K562 (cell line): ENCODE measurements around the gene PSMD4. TPM values are rescaled to one million over a fixed set of nuclear protein-coding genes. Genes with fewer than 3 reads are reported as not detected.

Source experiments
- ATAC-seq: fragments of 200-7000 bp; cut with Tn5 transposase; 3 replicates; pipeline ENCODE4 v1.9.1; 2020; ENCODE audit warnings: moderate library complexity
- BruUV-seq: library from RNA; stranded (reverse); fragments of 400-500 nt; replicated peaks from 2 replicates; lab custom pipeline; 2021; lab: Mats Ljungman, UMichigan
- CTCF ChIA-PET: fragments of 300-600 bp; formaldehyde crosslinking; extraction: SDS; loops from one replicate; lab custom pipeline; 2021; ENCODE audit warnings: low intra/inter-chr PET ratio; lab: Yijun Ruan, JAX
- POLR2A ChIA-PET: fragments of 300-600, 350-650 bp; sonication (Branson Sonifier 250); formaldehyde crosslinking; extraction: SDS; loops from one replicate; lab custom pipeline; 2021; ENCODE audit warnings: antibody characterized with exemption, inconsistent platforms; lab: Yijun Ruan, JAX
- DNase-seq, 4 experiments: peaks; one replicate each; pipeline versions ENCODE4 v3.0.0 to v3.0.0-alpha.2; 2011 to 2018; ENCODE audit warnings: low spot score in 3 of 4, mixed read lengths in 3 of 4; ENCODE audit errors: extremely low read depth in 1 of 4
- FAIRE-seq: peaks from 2 replicates; lab custom pipeline; 2011; peaks lifted over from hg19 to GRCh38; lab: Jason Lieb, UNC
- H2AFZ ChIP-seq: 2 replicates; pipeline ENCODE4 v1.6.0; 2011; ENCODE audit warnings: low read depth, low read length, control low read depth, inconsistent platforms
- H3K27ac ChIP-seq: fragments of 200-600 bp; 3 replicates; pipeline ENCODE4 v1.8.0; 2011; ENCODE audit warnings: low read depth, mild to moderate bottlenecking, control low read depth, inconsistent platforms, low read length, moderate library complexity, mixed read lengths; ENCODE audit errors: extremely low read depth
- H3K27me3 ChIP-seq, 2 experiments: fragments of 300-600 bp in 1 of 2; 2 replicates in 1 of 2; 3 replicates in 1 of 2; pipeline versions ENCODE4 v1.6.0 to v1.8.0; 2011; ENCODE audit warnings: inconsistent platforms in 2 of 2, low read length in 2 of 2, mild to moderate bottlenecking in 1 of 2, mixed read lengths in 1 of 2, moderate library complexity in 1 of 2; ENCODE audit not compliant: control insufficient read depth in 2 of 2, insufficient read depth in 2 of 2
- H3K36me3 ChIP-seq: fragments of 300-600 bp; 3 replicates; pipeline ENCODE4 v1.8.0; 2011; ENCODE audit warnings: mild to moderate bottlenecking, low read length, inconsistent platforms; ENCODE audit not compliant: control insufficient read depth, insufficient read depth
- H3K4me1 ChIP-seq, 2 experiments: fragments of 200-600 bp in 1 of 2; replicated peaks in 1 of 2; 2 replicates in 1 of 2; 3 replicates in 1 of 2; pipeline versions ENCODE4 v1.5.1 to v1.8.0; 2011; ENCODE audit warnings: inconsistent platforms in 2 of 2, low read length in 2 of 2, mild to moderate bottlenecking in 1 of 2, mixed read lengths in 1 of 2, moderate library complexity in 1 of 2; ENCODE audit not compliant: control insufficient read depth in 2 of 2, insufficient read depth in 2 of 2
- H3K4me2 ChIP-seq: 2 replicates; pipeline ENCODE4 v1.6.1; 2011; ENCODE audit warnings: low read length, control low read depth, inconsistent platforms, mixed read lengths; ENCODE audit not compliant: insufficient read depth
- H3K4me3 ChIP-seq: fragments of 200-600 bp; sonication (generic), shearing (Covaris generic); 2 replicates; pipeline ENCODE4 v1.5.1; 2016; ENCODE audit warnings: control low read depth, inconsistent platforms
- H3K79me2 ChIP-seq: fragments of 200-600 bp; 3 replicates; pipeline ENCODE4 v1.8.0; 2011; ENCODE audit warnings: low read length, inconsistent platforms; ENCODE audit not compliant: control insufficient read depth, insufficient read depth
- H3K9ac ChIP-seq, 2 experiments: 2 replicates each; pipeline versions ENCODE4 v1.6.0 to v1.6.1; 2011; ENCODE audit warnings: low read depth in 2 of 2, low read length in 2 of 2, control low read depth in 1 of 2, inconsistent platforms in 1 of 2, mild to moderate bottlenecking in 1 of 2, mixed read lengths in 1 of 2; ENCODE audit not compliant: insufficient read depth in 1 of 2
- H3K9me1 ChIP-seq: one replicate; pipeline ENCODE4 v1.6.0; 2011; ENCODE audit warnings: inconsistent platforms, mild to moderate bottlenecking, low read length, moderate library complexity; ENCODE audit not compliant: control insufficient read depth, insufficient read depth
- H3K9me3 ChIP-seq: replicated peaks from 2 replicates; pipeline ENCODE4 v1.5.1; 2011; ENCODE audit warnings: low read depth, low read length, inconsistent platforms; ENCODE audit not compliant: control insufficient read depth, insufficient read depth
- H4K20me1 ChIP-seq: replicated peaks from 2 replicates; pipeline ENCODE4 v1.6.1; 2011; ENCODE audit warnings: low read length, inconsistent platforms, mixed read lengths; ENCODE audit not compliant: control insufficient read depth, insufficient read depth
- GTF2E2 ChIP-seq: fragments of 200-800 bp; sonication (Bioruptor generic); IDR thresholded peaks from 2 replicates; pipeline ENCODE4 v1.6.1; 2016; ENCODE audit warnings: missing genetic modification characterization, missing compliant biosample characterization
- HDAC2 ChIP-seq: fragments of 450-650 bp; IDR thresholded peaks from 2 replicates; pipeline ENCODE4 v1.6.1; 2016; ENCODE audit warnings: mild to moderate bottlenecking
- NEUROD1 ChIP-seq: fragments of 150-350 bp; IDR thresholded peaks from 2 replicates; pipeline ENCODE4 v1.6.1; 2014; ENCODE audit warnings: borderline replicate concordance, low read length, low read depth; ENCODE audit not compliant: partially characterized antibody
- RBM34 ChIP-seq: fragments of 200-400 bp; formaldehyde crosslinking; IDR thresholded peaks from 2 replicates; pipeline ENCODE4 v1.6.1; 2018; ENCODE audit warnings: low read length, borderline replicate concordance; ENCODE audit not compliant: insufficient read depth
- SMAD1 ChIP-seq: fragments of 150-350 bp; IDR thresholded peaks from 2 replicates; pipeline ENCODE4 v1.6.1; 2014; ENCODE audit warnings: low read length, low read depth; ENCODE audit not compliant: partially characterized antibody
- WGBS: fragments of 100-300 bp; shearing (Covaris generic); methylation state at CpG from one replicate; pipeline ENCODE4 v1.1.6; 2016; ENCODE audit warnings: low coverage, mixed read lengths; ENCODE audit not compliant: insufficient coverage; ENCODE audit errors: missing lambda C conversion rate; 5-methylcytosine and 5-hydroxymethylcytosine counted together
- in situ Hi-C: fragments of 300-500 bp; cut with MboI; formaldehyde crosslinking; loops from 4 replicates; pipeline ENCODE4 v1.15.0; 2018; ENCODE audit warnings: inconsistent platforms, mixed read lengths
- intact Hi-C: fragments of 100-400 bp; cut with micrococcal nuclease; formaldehyde crosslinking; loops from 2 replicates; pipeline ENCODE4 v1.14.2; 2022
- polyA plus RNA-seq, 8 experiments: library from polyadenylated mRNA; depleted of rRNA in 4 of 8; stranded (reverse) in 5 of 8; unstranded in 3 of 8; fragments of >200 nt; fragmentation: Nextera tagmentation in 2 of 8; fragmentation: Illumina TruSeq in 1 of 8; extraction: Ambion mirVana in 2 of 8; extraction: Trizol in 1 of 8; gene quantifications; 2 replicates each; pipeline versions ENCODE4 v1.2.1 to v1.2.3, GENCODE V29; 2011 to 2014; ENCODE audit warnings: inconsistent platforms in 1 of 8, missing spikeins in 1 of 8
- total RNA-seq, 7 experiments: library from RNA; depleted of rRNA in 6 of 7; stranded (reverse); fragments of >200 nt in 6 of 7; fragmentation: Illumina TruSeq in 2 of 7; extraction: Trizol in 2 of 7; gene quantifications; 2 replicates each; pipeline versions ENCODE4 v1.2.1 to v1.2.3, GENCODE V29; 2011 to 2021; ENCODE audit warnings: low replicate concordance in 1 of 7
- TF ChIP-seq, protein P1 (sequence below): sonication (generic); formaldehyde crosslinking; IDR thresholded peaks from 2 replicates; pipeline ENCODE4 v1.8.1; 2023; ENCODE audit warnings: mild to moderate bottlenecking, missing genetic modification reagents

PSMD4 gene
- total and polyA plus RNA-seq, 9 of the 15 experiments (the other 6 are each of a cell fraction or from before 2014, with no cell fraction given), result 194 to 353 (median 295) TPM

DNA sequence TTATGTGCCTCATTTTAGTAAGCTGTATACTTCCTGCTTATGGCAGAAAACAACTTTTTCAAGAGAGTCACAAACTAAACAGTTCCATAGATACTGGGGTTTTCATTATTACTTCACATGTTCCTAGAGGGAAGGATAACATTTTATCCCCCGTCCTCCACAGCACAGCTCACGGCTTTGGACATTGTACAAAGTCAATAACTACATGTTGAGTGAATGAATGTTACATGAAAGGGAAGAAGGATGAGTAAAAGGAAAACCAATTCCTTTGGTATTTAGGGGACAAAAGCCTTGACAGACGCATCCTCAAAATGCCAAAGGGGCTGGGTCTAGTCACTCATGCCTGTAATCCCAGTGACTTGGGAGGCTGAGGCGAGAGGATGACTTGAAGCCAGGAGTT lies 57.9 kb downstream of the PSMD4 start:
- ChIA-PET POLR2A (interaction anchor here (0.7 to 13.7 kb wide), 9 partner anchors 10 to 236 kb away, joined by 3 to 156 read pairs (median 9); partner anchors contain the start of genes PI4KB, SELENBP1 and ZNF687), CTCF (no interaction called here)
- 87% methylated on average over 4 of the region's 4 CpGs for WGBS
- Histone ChIP-seq H3K27ac (peak overlapping the region; percentile 97), H3K36me3 (peaks cover 92% of the 10 kb centered on the region), H3K27me3 (no peaks in the 10 kb centered on the region), H3K4me3 (no peak overlapping the region), H3K4me2 (peak overlapping the region; percentile 61; the same call in 1 of the 2 replicates), H3K4me1 (peaks cover 12 to 45% of the 10 kb centered on the region in 2 experiments; a peak in 4 of 5 replicates), H3K79me2 (peaks cover 25% of the 10 kb centered on the region), H3K9me1 (peaks cover 3% of the 10 kb centered on the region), H3K9ac (peak overlapping the region in 1 of 2 experiments; percentile 81; a peak in 2 of 4 replicates), H3K9me3 (no peaks in the 10 kb centered on the region), H4K20me1 (peaks cover 7% of the 10 kb centered on the region; the same call in 1 of the 2 replicates), H2AFZ (no peak overlapping the region)
- no peak for ATAC-seq
- in situ Hi-C loops (no loop called here), intact Hi-C loops (no loop called here)
- no TSS peak for BruUV-seq
- no peak for TF ChIP-seq NEUROD1
- TF ChIP-seq RBM34, result no peak
- TF ChIP-seq SMAD1, result no peak
- TF ChIP-seq HDAC2, result no peak
- TF ChIP-seq, protein P1, sequence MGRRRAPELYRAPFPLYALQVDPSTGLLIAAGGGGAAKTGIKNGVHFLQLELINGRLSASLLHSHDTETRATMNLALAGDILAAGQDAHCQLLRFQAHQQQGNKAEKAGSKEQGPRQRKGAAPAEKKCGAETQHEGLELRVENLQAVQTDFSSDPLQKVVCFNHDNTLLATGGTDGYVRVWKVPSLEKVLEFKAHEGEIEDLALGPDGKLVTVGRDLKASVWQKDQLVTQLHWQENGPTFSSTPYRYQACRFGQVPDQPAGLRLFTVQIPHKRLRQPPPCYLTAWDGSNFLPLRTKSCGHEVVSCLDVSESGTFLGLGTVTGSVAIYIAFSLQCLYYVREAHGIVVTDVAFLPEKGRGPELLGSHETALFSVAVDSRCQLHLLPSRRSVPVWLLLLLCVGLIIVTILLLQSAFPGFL, result no peak
- 0 out of 2 replicates have a peak, but pooled peaks have one; percentile 11 for TF ChIP-seq GTF2E2 (tag)
- FAIRE-seq, result no peak
- no peak for DNase-seq
